ENCODE measurements around the gene GRID1.

The GRID1 gene

GRCh38 chr10:85926136-85926535 lies 440.5 kb downstream of the GRID1 start:
- no peak for DNase-seq (ENCODE audit: low read depth)

GRCh38 chr10:85925201-85925750 lies 441.3 kb downstream of the GRID1 start:
- no peak for DNase-seq (ENCODE audit: low read depth)

GRCh38 chr10:85924382-85925102 lies 442.1 kb downstream of the GRID1 start:
- DNase-seq (ENCODE audit: low read depth), result no peak

- no peak for DNase-seq (ENCODE audit: low read depth)
These were observed 444.1 kb downstream of the GRID1 start for GRCh38 chr10:85922356-85923129.

- DNase-seq (ENCODE audit: low read depth), result no peak
These were observed 444.8 kb downstream of the GRID1 start for GRCh38 chr10:85921789-85922188.

GRCh38 chr10:85920311-85920710 lies 446.3 kb downstream of the GRID1 start:
- DNase-seq (ENCODE audit: low read depth), result no peak

- no peak for DNase-seq (ENCODE audit: low read depth)
These were observed 447.0 kb downstream of the GRID1 start for GRCh38 chr10:85919491-85920021.

- no peak for DNase-seq (ENCODE audit: low read depth)
These were observed 448.2 kb downstream of the GRID1 start for GRCh38 chr10:85918371-85918770.

- no peak for DNase-seq (ENCODE audit: low read depth)
These were observed 449.0 kb downstream of the GRID1 start for GRCh38 chr10:85917601-85918000.

- no peak for DNase-seq (ENCODE audit: low read depth)
These were observed 449.5 kb downstream of the GRID1 start for GRCh38 chr10:85916994-85917573.

- DNase-seq (ENCODE audit: low read depth), result no peak
These were observed 450.3 kb downstream of the GRID1 start for GRCh38 chr10:85916286-85916685.

GRCh38 chr10:85915245-85915846 lies 451.2 kb downstream of the GRID1 start:
- no peak for DNase-seq (ENCODE audit: low read depth)

- no peak for DNase-seq (ENCODE audit: low read depth)
These were observed 451.9 kb downstream of the GRID1 start for GRCh38 chr10:85914720-85915119.

- no peak for DNase-seq (ENCODE audit: low read depth)
These were observed 458.1 kb downstream of the GRID1 start for GRCh38 chr10:85908462-85908861.

- no peak for DNase-seq (ENCODE audit: low read depth)
These were observed 464.5 kb downstream of the GRID1 start for GRCh38 chr10:85902051-85902450.

- no peak for DNase-seq (ENCODE audit: low read depth)
These were observed 465.0 kb downstream of the GRID1 start for GRCh38 chr10:85901599-85901998.

- DNase-seq (ENCODE audit: low read depth), result no peak
These were observed 466.1 kb downstream of the GRID1 start for GRCh38 chr10:85900487-85900886.

GRCh38 chr10:85900061-85900460 lies 466.5 kb downstream of the GRID1 start:
- no peak for DNase-seq (ENCODE audit: low read depth)

GRCh38 chr10:85891472-85891871 lies 475.1 kb downstream of the GRID1 start:
- DNase-seq (ENCODE audit: low read depth), result no peak

- DNase-seq (ENCODE audit: low read depth), result no peak
These were observed 478.0 kb downstream of the GRID1 start for GRCh38 chr10:85888559-85888958.

GRCh38 chr10:85888004-85888403 lies 478.6 kb downstream of the GRID1 start:
- DNase-seq (ENCODE audit: low read depth), result no peak

- DNase-seq (ENCODE audit: low read depth), result no peak
These were observed 492.4 kb downstream of the GRID1 start for GRCh38 chr10:85874208-85874607.
